Transverse colon (tissue), 4 donors: ENCODE results near the gene PXK. TPM values are rescaled to one million over a fixed set of nuclear protein-coding genes. Genes with fewer than 3 reads are reported as not detected.

Experiments used
- DNase-seq: peaks from one replicate; pipeline ENCODE4 v3.0.0-alpha.2; 2019
- H3K27ac ChIP-seq, 4 donors: fragments of 200-600 bp; sonication (generic); 2 replicates each; pipeline ENCODE4 v1.5.1; 2016 to 2018; ENCODE audit warnings: inconsistent platforms in 4 of 4
- H3K27me3 ChIP-seq: fragments of 200-600 bp; sonication (generic); 2 replicates; pipeline ENCODE4 v1.5.1; 2017; ENCODE audit warnings: inconsistent platforms
- H3K36me3 ChIP-seq, 4 donors: fragments of 200-600 bp; sonication (generic); 2 replicates each; pipeline ENCODE4 v1.5.1; 2017 to 2019; ENCODE audit warnings: inconsistent platforms in 4 of 4
- H3K4me1 ChIP-seq, 4 donors: fragments of 200-600 bp; sonication (generic); 2 replicates each; pipeline ENCODE4 v1.5.1; 2017 to 2020; ENCODE audit warnings: inconsistent platforms in 4 of 4
- H3K4me3 ChIP-seq, 4 donors: fragments of 200-600 bp; sonication (generic); 1 replicate in 1 of 4; 2 replicates in 3 of 4; pipeline versions ENCODE4 v1.5.1 to v1.6.1; 2017 to 2019; ENCODE audit warnings: inconsistent platforms in 4 of 4
- H3K9me3 ChIP-seq, 2 donors: fragments of 200-600 bp; sonication (generic); 2 replicates each; pipeline ENCODE4 v1.5.1; 2017 to 2019; ENCODE audit warnings: inconsistent platforms in 2 of 2
- CTCF ChIP-seq, 5 experiments: fragments of 200-600 bp in 3 of 5; fragments of 450-650 bp in 2 of 5; sonication (generic) in 3 of 5; IDR thresholded peaks; 1 replicate in 2 of 5; 2 replicates in 3 of 5; pipeline ENCODE4 v1.5.1; 2016 to 2017; ENCODE audit warnings: antibody characterized with exemption in 5 of 5, inconsistent platforms in 3 of 5, mild to moderate bottlenecking in 2 of 5, moderate library complexity in 1 of 5
- EP300 ChIP-seq: sonication (generic); formaldehyde crosslinking; IDR thresholded peaks from one replicate; pipeline ENCODE4 v1.6.1; 2017; ENCODE audit warnings: antibody characterized with exemption, low read depth
- POLR2A ChIP-seq: fragments of 450-650 bp; IDR thresholded peaks from one replicate; pipeline ENCODE4 v1.6.1; 2016; ENCODE audit warnings: antibody characterized with exemption, mild to moderate bottlenecking, moderate library complexity
- POLR2AphosphoS5 ChIP-seq, 3 donors: sonication (generic); formaldehyde crosslinking; IDR thresholded peaks; one replicate each; pipeline ENCODE4 v1.6.1; 2016; ENCODE audit warnings: antibody characterized with exemption in 3 of 3
- WGBS, 2 donors: methylation state at CpG; one replicate each; pipeline ENCODE4 v1.1.5; 2018; ENCODE audit warnings: low coverage in 1 of 2; 5-methylcytosine and 5-hydroxymethylcytosine counted together
- in situ Hi-C, 4 donors: fragments of 200-750 bp; cut with MboI; loops; one replicate each; pipeline versions ENCODE4 v1.15.0 to v1.15.1; 2017; ENCODE audit warnings: low sequenced_read_pairs in 3 of 4, low pct_ligation_motif_present in 1 of 4, low pct_unique_long_range_greater_than_20kb in 1 of 4
- intact Hi-C: fragments of 100-400 bp; cut with DNase I; formaldehyde crosslinking; loops from one replicate; pipeline ENCODE4 v1.15.1; 2023; ENCODE audit warnings: low total_unique reads
- total RNA-seq, 4 donors: library from RNA; depleted of rRNA; stranded (reverse); fragments of >200 nt; gene quantifications; one replicate each; pipeline ENCODE4 v1.1.0, GENCODE V29; 2016

The PXK gene
- total RNA-seq, 4 donors from 2014 or later, result 7.6 to 29.5 (median 16.6) TPM

GRCh38 chr3:58324391-58325390 is 8.0 kb upstream of the PXK start:
- no peak overlapping the region for H3K4me3 ChIP-seq
- H3K9me3 ChIP-seq, result no peaks in the 10 kb centered on the region
- H3K36me3 ChIP-seq, result no peaks in the 10 kb centered on the region
- H3K4me1 ChIP-seq, result peaks cover 3 to 12% (median 10%) of the 10 kb centered on the region in 4 donors
- H3K27me3 ChIP-seq, result no peaks in the 10 kb centered on the region
- H3K27ac ChIP-seq, result peak overlapping the region in 3 of 4 donors; percentile 47 to 66 (median 65)
- intact Hi-C loops, result no loop called here
- WGBS, 2 donors, result 61 to 70% methylated on average over 5 to 7 of the region's 7 CpGs
- in situ Hi-C loops, result loop anchor here (5.0 to 25.0 kb wide), 5 partner anchors 88 to 213 kb away; partner anchors contain the start of gene ACOX2 (in 2 of the 4)
- no peak for TF ChIP-seq EP300
- no peak for TF ChIP-seq POLR2AphosphoS5 (IDR thresholded peaks at IDR 0.05)
- DNase-seq, result no peak

- H3K27me3 ChIP-seq, result no peaks in the 10 kb centered on the region
- no peaks in the 10 kb centered on the region for H3K9me3 ChIP-seq
- H3K36me3 ChIP-seq, result no peaks in the 10 kb centered on the region
- TF ChIP-seq CTCF (IDR thresholded peaks at IDR 0.05) (no peak), POLR2AphosphoS5 (IDR thresholded peaks at IDR 0.05) (no peak), POLR2A (no peak)
- whole genome bisulfite sequencing, 2 donors, result 13 to 20% methylated on average over 2 of the region's 2 CpGs
- H3K27ac ChIP-seq, result peak overlapping the region; percentile 47 to 66 (median 57)
- no peak for DNase-seq
- in situ Hi-C loops, result loop anchor here (5.0 to 10.0 kb wide), 3 partner anchors 87 to 209 kb away; partner anchors contain the start of gene ACOX2 (in 1 of the 4)
- no peak overlapping the region for H3K4me3 ChIP-seq
- intact Hi-C loops, result no loop called here
- H3K4me1 ChIP-seq, result peaks cover 3 to 12% (median 10%) of the 10 kb centered on the region in 4 donors
These were observed 7.1 kb upstream of the PXK start for GRCh38 chr3:58325525-58325992.

GRCh38 chr3:58326267-58326900 is 6.3 kb upstream of the PXK start:
- intact Hi-C loops (no loop called here), in situ Hi-C loops (loop anchor here (5.0 to 10.0 kb wide), 3 partner anchors 86 to 208 kb away; partner anchors contain the start of gene ACOX2 (in 1 of the 4))
- Histone ChIP-seq H3K4me3 (no peak overlapping the region), H3K4me1 (peaks cover 3 to 12% (median 10%) of the 10 kb centered on the region in 4 donors), H3K27me3 (no peaks in the 10 kb centered on the region), H3K36me3 (no peaks in the 10 kb centered on the region), H3K27ac (peak overlapping the region in 1 of 4 donors; percentile 66), H3K9me3 (no peaks in the 10 kb centered on the region)
- no peak for DNase-seq
- no peak for TF ChIP-seq POLR2A
- TF ChIP-seq EP300, result no peak
- TF ChIP-seq POLR2AphosphoS5 (IDR thresholded peaks at IDR 0.05), result no peak
- TF ChIP-seq CTCF (IDR thresholded peaks at IDR 0.05), result no peak
- WGBS, 2 donors, result 94 to 95% methylated on average over 5 to 8 of the region's 8 CpGs

- intact Hi-C loops, result no loop called here
- Histone ChIP-seq H3K4me3 (no peak overlapping the region), H3K27me3 (no peaks in the 10 kb centered on the region), H3K36me3 (no peaks in the 10 kb centered on the region), H3K9me3 (no peaks in the 10 kb centered on the region), H3K27ac (no peak overlapping the region), H3K4me1 (peaks cover 6 to 27% (median 25%) of the 10 kb centered on the region in 4 donors)
- in situ Hi-C loops, result loop anchor here (5.0 to 10.0 kb wide), 3 partner anchors 83 to 205 kb away; partner anchors contain the start of gene ACOX2 (in 1 of the 4)
- TF ChIP-seq POLR2AphosphoS5 (IDR thresholded peaks at IDR 0.05) (no peak), CTCF (IDR thresholded peaks at IDR 0.05) (no peak), EP300 (no peak), POLR2A (no peak)
- WGBS, 2 donors, result 91 to 93% methylated on average over 7 to 8 of the region's 8 CpGs
- DNase-seq, result no peak
These were observed 3.4 kb upstream of the PXK start for GRCh38 chr3:58329150-58329921.
